PFSK-1 (cell line): Measurements from ENCODE around the gene ASGR1.
A peak's percentile ranks its signal among the peaks of the same experiment; 100 is the strongest.

ENCODE experiments used
- FOXP2 ChIP-seq: optimal IDR thresholded peaks from 2 replicates; pipeline ENCODE3; 2011; ENCODE audit warnings: borderline replicate concordance, control low read depth, inconsistent platforms; ENCODE audit not compliant: insufficient read depth; ENCODE audit errors: extremely low read length, extremely low read depth
- POLR2AphosphoS5 ChIP-seq: IDR thresholded peaks from 2 replicates; pipeline ENCODE4 v1.6.1; 2012; ENCODE audit warnings: low read depth, mild to moderate bottlenecking, control low read depth, low read length, moderate library complexity
- REST ChIP-seq, 2 experiments: IDR thresholded peaks; 2 replicates each; pipeline versions ENCODE4 v1.6.1 to v1.8.0; 2011 to 2012; ENCODE audit warnings: low read depth in 2 of 2, low read length in 2 of 2, control low read depth in 1 of 2, inconsistent platforms in 1 of 2, mild to moderate bottlenecking in 1 of 2, moderate library complexity in 1 of 2; ENCODE audit not compliant: insufficient read depth in 1 of 2
- SIN3A ChIP-seq: IDR thresholded peaks from 2 replicates; pipeline ENCODE4 v1.6.1; 2012; ENCODE audit warnings: mild to moderate bottlenecking, low read length, moderate library complexity, borderline replicate concordance; ENCODE audit not compliant: insufficient read depth
- TAF1 ChIP-seq: IDR thresholded peaks from 2 replicates; pipeline ENCODE4 v1.6.1; 2012; ENCODE audit warnings: low read length, control low read depth, borderline replicate concordance; ENCODE audit not compliant: insufficient read depth

Gene ASGR1

DNA sequence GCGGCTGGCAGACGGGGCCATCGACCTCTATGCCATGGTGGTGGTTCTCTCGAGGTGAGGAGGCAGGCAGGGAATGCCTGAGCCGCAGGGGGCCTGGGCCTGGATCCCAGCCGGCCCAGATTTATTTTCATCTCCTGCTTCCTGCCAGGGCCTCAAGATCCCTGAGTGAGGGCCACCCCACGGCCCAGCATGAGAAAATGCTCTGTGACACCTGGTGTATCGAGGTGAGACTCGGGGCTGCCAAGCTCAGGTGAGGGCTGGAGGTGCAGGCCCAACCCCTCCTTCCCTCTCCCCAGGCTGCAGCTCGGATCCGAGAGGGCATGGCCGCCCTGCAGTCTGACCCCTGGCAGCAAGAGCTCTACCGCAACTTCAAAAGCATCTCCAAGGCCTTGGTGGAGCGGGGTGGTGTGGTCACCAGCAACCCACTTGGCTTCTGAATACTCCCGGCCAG, 45.5 kb upstream of the ASGR1 start:
- no peak for TF ChIP-seq TAF1
- no peak for TF ChIP-seq FOXP2
- TF ChIP-seq SIN3A, result no peak
- TF ChIP-seq POLR2AphosphoS5, result no peak; the same call in 1 of the 2 replicates
- no peak for TF ChIP-seq REST (IDR thresholded peaks at IDR 0.05; ENCODE audit: insufficient read depth in 1 of 2, low read depth in 2 of 2, low read length in 2 of 2)

GRCh38 chr17:7224110-7224509, 44.9 kb upstream of the ASGR1 start:
- TF ChIP-seq TAF1 (no peak), POLR2AphosphoS5 (no peak; the same call in 1 of the 2 replicates), SIN3A (no peak), FOXP2 (no peak), REST (IDR thresholded peaks at IDR 0.05; ENCODE audit: insufficient read depth in 1 of 2, low read depth in 2 of 2, low read length in 2 of 2) (no peak)

GRCh38 chr17:7223375-7223774, 44.2 kb upstream of the ASGR1 start:
- TF ChIP-seq REST (IDR thresholded peaks at IDR 0.05; ENCODE audit: insufficient read depth in 1 of 2, low read depth in 2 of 2, low read length in 2 of 2) (no peak), FOXP2 (no peak), TAF1 (no peak), POLR2AphosphoS5 (no peak), SIN3A (no peak)

DNA sequence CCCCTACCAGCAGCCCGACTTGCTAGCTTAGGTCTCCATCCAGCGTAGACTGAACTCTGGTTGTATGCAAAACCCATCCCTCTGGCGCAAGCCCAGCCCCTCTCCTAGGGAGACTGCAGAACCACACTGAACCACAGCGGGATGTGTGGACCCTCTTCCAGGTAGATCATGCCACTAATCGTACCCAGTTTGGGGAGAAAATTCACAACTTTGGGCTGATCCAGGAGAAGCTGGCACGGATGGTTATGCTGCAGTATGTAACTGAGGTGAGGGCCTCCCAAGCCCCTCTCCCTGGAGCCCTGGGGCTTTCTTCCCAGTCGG, 43.8 kb upstream of the ASGR1 start:
- TF ChIP-seq REST (IDR thresholded peaks at IDR 0.05; ENCODE audit: insufficient read depth in 1 of 2, low read depth in 2 of 2, low read length in 2 of 2) (no peak), POLR2AphosphoS5 (peak; percentile 42; the same call in 1 of the 2 replicates), FOXP2 (no peak)

- TF ChIP-seq REST (IDR thresholded peaks at IDR 0.05; ENCODE audit: insufficient read depth in 1 of 2, low read depth in 2 of 2, low read length in 2 of 2) (no peak), POLR2AphosphoS5 (peak; percentile 66)
Measured at GRCh38 chr17:7222093-7222971, 43.2 kb upstream of the ASGR1 start.
